Measurements from ENCODE around the gene BORCS6.
A peak's percentile ranks its signal among the peaks of the same experiment; 100 is the strongest.

BORCS6 gene

GRCh38 chr17:8151641-8152111 is 38.3 kb downstream of the BORCS6 start:
- peaks cover 56 to 60% of the 10 kb centered on the region in 2 experiments for H3K4me1 ChIP-seq (ENCODE audit: control insufficient read depth in 1 of 2, insufficient read depth in 1 of 2, low read depth in 1 of 2, low read length in 1 of 2)
- peaks cover 15% of the 10 kb centered on the region for H3K27me3 ChIP-seq
- peaks cover 15% of the 10 kb centered on the region for H3K36me3 ChIP-seq
- peak overlapping the region; percentile 84 for H3K27ac ChIP-seq
- TF ChIP-seq CTCF (IDR thresholded peaks at IDR 0.05): no peak
- no peaks in the 10 kb centered on the region for H3K9me3 ChIP-seq
- H3K4me3 ChIP-seq (ENCODE audit: low read depth in 1 of 2, low read length in 1 of 2): peak overlapping the region; percentile 69 to 95

DNA sequence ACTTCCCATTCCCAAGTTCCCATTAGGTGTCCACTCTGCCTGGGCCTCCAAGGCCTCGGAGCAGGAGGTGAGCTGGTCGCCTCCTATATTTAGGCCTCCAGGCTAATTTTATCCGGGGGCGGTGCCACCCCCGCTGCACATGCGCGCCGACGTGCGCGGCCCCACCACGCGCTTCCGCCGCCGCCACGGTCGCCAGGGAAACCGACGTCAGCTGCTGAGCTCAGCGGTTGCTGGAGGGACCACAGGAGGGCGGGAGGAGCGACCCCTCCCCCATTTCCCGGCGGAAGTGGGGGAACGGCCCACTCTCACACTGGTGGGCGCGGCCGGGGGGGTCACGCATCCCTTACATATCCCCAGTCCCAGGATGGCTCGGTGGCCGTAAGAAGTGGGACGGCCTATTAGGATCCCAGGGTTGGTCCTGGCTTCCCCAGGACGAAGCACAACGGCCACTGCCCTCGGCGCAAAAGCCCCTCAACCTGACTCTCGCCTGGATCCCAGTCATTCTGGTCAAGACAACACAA is 38.8 kb downstream of the BORCS6 start:
- Histone ChIP-seq H3K27me3 (peaks cover 15% of the 10 kb centered on the region), H3K4me1 (ENCODE audit: control insufficient read depth in 1 of 2, insufficient read depth in 1 of 2, low read depth in 1 of 2, low read length in 1 of 2) (peaks cover 55 to 59% of the 10 kb centered on the region in 2 experiments), H3K36me3 (peaks cover 15% of the 10 kb centered on the region), H3K27ac (peak overlapping the region; percentile 84), H3K9me3 (no peaks in the 10 kb centered on the region), H3K4me3 (ENCODE audit: low read depth in 1 of 2, low read length in 1 of 2) (peak overlapping the region; percentile 69 to 95)
- peak; percentile 49 for TF ChIP-seq CTCF (IDR thresholded peaks at IDR 0.05)

GRCh38 chr17:8150194-8151119 is 39.5 kb downstream of the BORCS6 start:
- Histone ChIP-seq H3K36me3 (peaks cover 15% of the 10 kb centered on the region), H3K4me1 (ENCODE audit: control insufficient read depth in 1 of 2, insufficient read depth in 1 of 2, low read depth in 1 of 2, low read length in 1 of 2) (peaks cover 48 to 51% of the 10 kb centered on the region in 2 experiments), H3K9me3 (no peaks in the 10 kb centered on the region), H3K27me3 (peaks cover 15% of the 10 kb centered on the region), H3K4me3 (ENCODE audit: low read depth in 1 of 2, low read length in 1 of 2) (peak overlapping the region; percentile 69 to 95), H3K27ac (peak overlapping the region; percentile 84)
- no peak for TF ChIP-seq CTCF (IDR thresholded peaks at IDR 0.05)

GRCh38 chr17:8149419-8150193 is 40.4 kb downstream of the BORCS6 start:
- H3K27me3 ChIP-seq: peaks cover 15% of the 10 kb centered on the region
- TF ChIP-seq CTCF (IDR thresholded peaks at IDR 0.05): no peak
- no peaks in the 10 kb centered on the region for H3K9me3 ChIP-seq
- no peak overlapping the region for H3K4me3 ChIP-seq (ENCODE audit: low read depth in 1 of 2, low read length in 1 of 2)
- no peak overlapping the region for H3K27ac ChIP-seq
- peaks cover 15% of the 10 kb centered on the region for H3K36me3 ChIP-seq
- H3K4me1 ChIP-seq (ENCODE audit: control insufficient read depth in 1 of 2, insufficient read depth in 1 of 2, low read depth in 1 of 2, low read length in 1 of 2): peaks cover 41 to 43% of the 10 kb centered on the region in 2 experiments

- Histone ChIP-seq H3K27ac (no peak overlapping the region), H3K9me3 (no peaks in the 10 kb centered on the region), H3K4me3 (ENCODE audit: low read depth in 1 of 2, low read length in 1 of 2) (no peak overlapping the region), H3K27me3 (peaks cover 15% of the 10 kb centered on the region), H3K4me1 (ENCODE audit: control insufficient read depth in 1 of 2, insufficient read depth in 1 of 2, low read depth in 1 of 2, low read length in 1 of 2) (peaks cover 30 to 32% of the 10 kb centered on the region in 2 experiments), H3K36me3 (peaks cover 15% of the 10 kb centered on the region)
- TF ChIP-seq CTCF (IDR thresholded peaks at IDR 0.05): no peak
Observed at GRCh38 chr17:8148560-8148959, 41.4 kb downstream of the BORCS6 start.

Measured in neutrophil (primary cell).